8988T (cell line): ENCODE data around the gene UPK2.

Source experiments
- DNase-seq: peaks from one replicate; pipeline ENCODE4 v3.0.0; 2011

Gene UPK2

DNA sequence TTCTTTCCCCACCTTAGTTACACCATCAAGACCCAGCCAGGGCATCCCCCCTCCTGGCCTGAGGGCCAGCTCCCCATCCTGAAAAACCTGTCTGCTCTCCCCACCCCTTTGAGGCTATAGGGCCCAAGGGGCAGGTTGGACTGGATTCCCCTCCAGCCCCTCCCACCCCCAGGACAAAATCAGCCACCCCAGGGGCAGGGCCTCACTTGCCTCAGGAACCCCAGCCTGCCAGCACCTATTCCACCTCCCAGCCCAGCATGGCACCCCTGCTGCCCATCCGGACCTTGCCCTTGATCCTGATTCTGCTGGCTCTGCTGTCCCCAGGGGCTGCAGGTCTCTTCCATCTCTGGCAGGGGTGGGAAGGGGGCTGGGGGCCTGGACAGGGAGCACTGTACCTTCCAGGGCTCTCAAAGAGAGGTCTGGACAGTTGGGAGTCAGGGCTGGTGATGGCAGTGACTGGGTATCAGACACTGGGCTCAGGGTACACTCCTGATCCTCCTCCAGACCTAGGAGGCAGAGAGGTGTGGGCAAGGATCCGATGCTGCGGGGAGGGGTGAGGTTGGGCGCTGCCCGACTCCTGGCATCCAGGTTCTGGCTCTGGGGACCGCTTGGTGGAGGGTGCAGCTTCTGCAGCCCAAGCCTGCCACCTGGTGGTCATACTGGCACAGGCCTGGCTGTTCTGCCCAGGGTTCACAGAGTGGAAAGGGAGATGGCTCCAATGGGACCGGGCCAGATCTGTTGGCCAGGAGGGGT, at the start of gene UPK2:
UPK2 (plus strand) TSS at position 205 of the 753 bp plus-strand sequence; CDS start at position 258, 53 bp downstream.
- DNase-seq = peak; percentile 97

DNA sequence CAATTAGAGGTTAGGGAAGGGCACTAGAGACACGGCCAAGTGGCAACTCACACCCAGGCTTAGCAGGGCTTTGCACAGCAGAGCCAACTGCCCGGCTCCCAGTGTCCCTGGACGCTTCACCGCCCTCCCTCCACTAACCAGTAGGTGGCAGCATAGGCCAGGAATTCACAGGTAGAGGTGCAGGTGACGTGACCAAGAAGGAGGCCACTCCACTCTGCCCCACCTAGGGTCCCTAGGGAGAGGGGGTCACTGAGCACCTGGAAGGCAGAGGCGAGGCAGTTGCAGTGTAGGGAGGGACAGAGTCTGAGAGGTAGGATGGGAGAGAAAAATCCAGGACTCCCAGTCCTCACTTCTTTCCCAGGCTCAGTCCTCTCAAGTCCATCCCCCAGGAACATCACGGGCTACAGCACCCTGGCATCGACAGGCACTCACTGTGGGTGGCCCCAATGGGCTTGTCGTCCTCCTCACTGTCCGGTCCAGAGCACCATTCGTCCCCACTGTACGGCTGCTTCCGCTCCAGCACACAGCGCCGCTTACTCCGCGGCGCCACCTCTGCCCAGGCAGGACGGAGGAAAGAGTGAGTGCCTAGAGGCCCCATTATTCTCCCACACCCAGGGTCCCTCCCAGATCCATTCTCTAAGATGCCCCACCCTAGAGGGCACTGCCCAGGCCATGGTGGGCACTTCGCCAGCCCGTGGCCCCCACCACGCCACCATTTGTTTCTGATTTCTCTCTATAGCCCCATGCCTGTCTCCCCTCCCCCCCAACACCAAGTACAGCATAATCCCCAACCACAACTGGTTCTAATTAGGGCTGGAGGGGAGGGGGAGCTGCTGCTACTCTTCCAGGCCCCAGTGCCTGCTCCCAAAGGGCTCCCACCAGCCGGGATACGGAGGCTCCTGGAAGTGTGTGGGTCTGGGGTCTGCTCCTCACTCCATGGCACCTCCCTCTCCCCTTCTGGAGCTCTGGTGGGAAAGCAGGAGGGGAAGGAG, 48.8 kb upstream of the UPK2 start:
- peak; percentile 88 for DNase-seq

GRCh38 chr11:118908264-118908663, 47.8 kb upstream of the UPK2 start:
- DNase-seq = no peak

GRCh38 chr11:118908901-118909618, 47.0 kb upstream of the UPK2 start:
- no peak for DNase-seq

GRCh38 chr11:118909619-118910308, 46.3 kb upstream of the UPK2 start:
- no peak for DNase-seq

DNA sequence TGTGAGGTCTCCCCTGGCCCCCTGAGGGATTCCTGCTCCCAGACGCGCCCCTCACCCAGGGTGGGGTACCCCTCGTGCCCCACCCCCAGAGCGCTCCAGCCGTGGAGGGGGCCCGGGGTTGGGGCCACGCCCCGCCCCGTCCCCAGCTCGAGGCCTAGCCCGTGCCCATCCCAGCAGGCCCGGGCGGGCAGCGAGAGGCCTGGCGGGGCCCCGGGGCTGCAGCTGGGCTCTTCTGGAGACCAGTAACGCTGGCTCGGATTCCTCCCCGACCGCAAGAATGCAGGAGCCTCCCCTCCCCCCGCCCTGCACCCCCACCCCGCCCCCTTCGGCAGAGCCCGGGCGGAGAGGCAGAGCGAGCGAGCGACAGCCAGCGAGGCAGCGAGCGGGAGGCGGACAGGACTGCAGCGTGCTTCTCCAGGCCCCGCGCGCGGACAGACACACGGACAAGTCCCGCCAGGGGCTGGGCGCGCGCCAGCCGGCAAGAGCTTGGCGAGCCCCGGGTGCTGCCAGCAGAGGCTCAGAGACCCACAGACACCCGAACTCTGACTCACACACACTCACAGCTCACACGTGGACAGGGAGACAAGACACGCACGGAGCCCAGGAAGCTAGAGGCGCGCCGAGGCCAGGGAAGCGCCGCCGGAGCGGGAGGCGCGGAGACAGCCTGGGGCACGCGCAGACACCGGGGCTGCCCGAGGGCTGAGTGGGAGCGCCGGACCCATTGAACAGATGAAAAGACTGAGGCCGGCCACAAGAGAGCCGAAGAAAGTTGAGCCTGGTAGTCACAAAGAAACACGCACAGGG, 45.6 kb upstream of the UPK2 start:
- no peak for DNase-seq

DNA sequence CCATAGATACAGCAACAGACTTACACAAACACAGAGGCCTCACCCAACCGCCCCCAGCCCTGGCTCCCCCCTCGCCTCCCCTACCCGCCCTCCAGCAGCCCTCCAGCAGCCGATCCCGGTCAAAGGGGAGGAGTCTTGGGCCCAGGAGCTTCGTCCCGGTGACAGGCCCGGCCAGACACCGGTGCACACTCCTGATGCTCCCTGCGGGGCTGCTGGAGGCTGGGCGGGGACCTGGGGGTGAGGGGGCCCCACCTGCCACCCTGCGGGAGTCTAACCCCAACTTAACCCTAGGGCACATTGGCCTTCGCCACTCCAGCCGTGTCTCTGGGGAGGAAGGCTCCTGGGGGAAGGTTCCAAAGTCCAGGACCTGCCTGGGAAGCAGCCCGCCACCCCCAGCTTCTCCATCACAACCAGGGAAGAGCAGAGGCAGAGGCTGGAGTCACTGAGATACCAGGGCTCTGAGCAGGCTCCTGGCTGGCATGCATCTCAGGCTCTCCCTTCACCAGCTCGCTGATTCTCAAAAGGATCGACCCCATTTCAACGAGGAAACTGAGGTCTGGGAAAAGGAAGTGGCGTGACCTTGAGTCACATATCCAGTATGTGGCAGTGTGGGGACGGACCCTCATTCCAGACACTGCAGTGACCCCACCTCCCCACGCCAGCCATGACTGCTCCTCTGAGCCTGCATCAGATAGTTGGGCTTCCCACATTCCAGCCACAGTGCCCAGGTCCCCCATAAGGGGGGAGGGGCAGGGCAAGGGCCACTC, 44.8 kb upstream of the UPK2 start:
- no peak for DNase-seq

- peak; percentile 62 for DNase-seq
Measured at GRCh38 chr11:118911880-118912741, 44.0 kb upstream of the UPK2 start.

- no peak for DNase-seq
Measured at GRCh38 chr11:118912742-118913410, 43.2 kb upstream of the UPK2 start.

- DNase-seq = no peak
Measured at GRCh38 chr11:118913411-118914125, 42.5 kb upstream of the UPK2 start.

DNA sequence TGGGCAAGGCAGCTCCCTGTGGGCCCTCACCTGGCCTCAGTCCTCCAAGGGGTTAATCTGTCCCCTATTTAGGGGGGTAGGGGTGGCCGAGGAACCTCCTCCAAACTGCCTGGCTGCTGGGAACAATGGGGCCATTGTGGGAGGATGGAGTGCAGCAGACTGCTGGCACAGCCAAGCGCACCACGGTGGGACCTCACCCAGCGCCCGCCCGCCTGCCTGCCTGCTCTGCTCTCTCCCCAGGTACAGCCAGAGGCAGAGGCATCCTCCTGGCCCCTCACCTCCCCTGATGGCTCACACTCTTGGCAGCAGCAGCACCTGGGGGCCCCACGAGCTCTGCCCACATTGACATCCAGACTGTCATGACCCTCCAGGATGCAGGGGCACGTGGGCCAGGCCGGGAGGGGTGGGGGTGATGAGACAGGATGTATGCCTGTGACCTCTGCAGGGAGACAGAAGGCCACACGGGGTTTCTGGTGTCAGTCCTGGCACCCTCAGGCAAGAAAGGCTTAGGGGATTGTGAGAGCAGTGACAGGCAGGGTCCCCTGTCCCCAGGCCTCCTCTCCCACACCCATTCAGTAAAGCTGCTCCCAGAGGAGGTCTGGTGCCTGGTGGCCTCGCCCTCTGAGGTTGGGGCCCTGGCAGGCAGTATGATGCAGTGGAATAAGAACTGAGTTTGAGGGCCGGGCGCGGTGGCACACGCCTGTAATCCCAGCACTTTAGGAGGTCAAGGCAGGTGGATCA, 41.8 kb upstream of the UPK2 start:
- no peak for DNase-seq

DNA sequence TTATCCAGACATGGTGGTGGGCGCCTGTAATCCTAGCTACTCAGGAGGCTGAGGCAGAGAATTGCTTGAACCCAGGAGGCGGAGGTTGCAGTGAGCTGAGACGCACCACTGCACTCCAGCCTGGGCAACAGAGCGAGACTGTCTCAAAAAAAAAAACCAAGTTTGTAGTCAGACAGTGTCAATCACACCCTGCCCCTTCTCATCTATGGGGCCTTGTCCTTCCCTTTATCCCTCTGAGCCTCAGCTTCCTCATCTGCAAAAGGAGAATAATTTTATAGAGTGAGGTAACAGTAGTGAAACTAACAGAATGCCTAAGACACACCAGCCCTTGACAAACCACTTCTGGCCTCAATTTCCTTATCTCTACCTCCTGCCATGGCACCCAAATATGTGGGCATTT, 41.1 kb upstream of the UPK2 start:
- no peak for DNase-seq

- DNase-seq = no peak
Measured at GRCh38 chr11:118915396-118915795, 40.7 kb upstream of the UPK2 start.

DNA sequence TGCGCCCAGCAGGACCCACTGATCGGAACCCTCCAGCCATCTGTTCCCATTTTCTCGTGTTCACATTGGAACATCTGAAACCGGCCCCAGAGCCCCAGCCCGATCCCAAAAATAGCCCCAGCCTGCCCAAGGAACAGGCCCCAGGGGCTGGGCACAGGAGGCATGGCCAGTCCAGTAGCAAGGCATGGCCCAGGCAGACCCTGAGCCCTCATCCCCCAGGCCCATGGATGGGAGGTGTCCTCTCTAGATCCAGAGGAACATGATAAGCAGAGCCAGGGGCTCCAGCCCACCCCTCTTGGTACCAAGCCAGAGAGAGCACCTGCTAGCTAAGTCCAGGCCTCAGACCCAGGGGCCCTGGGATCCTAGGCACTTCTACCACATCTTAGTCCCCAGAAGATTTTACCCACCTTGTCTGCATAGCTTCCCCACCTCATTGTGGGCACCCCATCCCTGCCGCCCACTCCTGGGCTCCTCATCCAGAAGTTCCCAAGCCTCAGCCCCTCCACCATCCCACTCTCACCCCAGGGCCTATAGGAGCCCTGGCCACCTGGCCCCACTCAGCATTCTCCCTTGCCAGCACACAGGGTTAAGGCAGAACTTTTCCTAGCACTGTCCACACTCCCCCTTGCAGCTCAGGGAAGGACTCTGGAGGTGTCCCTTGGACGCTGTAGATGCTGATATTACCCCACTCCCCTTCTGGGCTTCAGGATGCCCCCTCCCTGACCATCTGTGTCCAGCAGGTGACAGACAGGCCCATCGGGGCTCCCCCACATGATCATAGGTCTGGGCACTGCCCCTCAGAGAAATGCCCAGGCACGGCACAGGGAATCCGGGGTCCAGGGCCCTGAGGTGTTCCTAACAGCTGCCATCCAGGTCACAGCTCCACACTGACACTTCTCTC, 39.9 kb upstream of the UPK2 start:
- DNase-seq = no peak

DNA sequence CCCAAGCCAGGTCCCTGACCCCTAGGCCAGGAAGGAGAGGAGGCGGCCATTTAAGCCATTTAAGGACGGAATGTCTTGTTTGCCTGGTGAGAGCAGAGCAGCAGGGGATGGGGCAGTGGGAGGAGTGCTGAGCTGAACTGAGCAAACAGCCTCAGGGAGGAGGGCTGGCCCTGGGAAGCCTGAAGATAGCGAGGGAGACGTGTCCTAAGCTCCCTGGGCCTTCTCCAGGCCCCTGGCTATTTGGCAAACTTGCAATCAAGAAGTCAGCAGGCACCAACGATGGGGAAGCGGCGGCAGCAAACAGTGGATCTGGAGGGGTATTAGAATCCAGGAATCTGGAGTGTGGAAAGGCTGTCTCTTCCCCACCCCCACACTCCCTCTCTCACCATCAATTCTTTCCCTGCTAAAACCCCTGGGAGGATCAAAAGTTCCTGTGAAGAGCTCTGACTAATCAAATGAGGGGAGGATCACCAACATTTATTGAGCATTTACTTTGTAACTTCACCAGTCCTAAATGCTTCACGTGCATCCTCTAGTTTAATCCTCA, 39.2 kb upstream of the UPK2 start:
- no peak for DNase-seq

- DNase-seq = no peak
Measured at GRCh38 chr11:118917481-118918127, 38.5 kb upstream of the UPK2 start.
